HepG2 (cell line): ENCODE data around the gene TCAP. TPM values are rescaled to one million over a fixed set of nuclear protein-coding genes. Genes with fewer than 3 reads are reported as not detected.

Source experiments
- ATAC-seq: fragments of 200-7000 bp; cut with Tn5 transposase; 3 replicates; pipeline ENCODE4 v1.9.1; 2020; ENCODE audit warnings: mild to moderate bottlenecking, moderate library complexity
- BruUV-seq: library from RNA; stranded (reverse); fragments of 400-500 nt; replicated peaks from 2 replicates; lab custom pipeline; 2021; lab: Mats Ljungman, UMichigan
- CTCF ChIA-PET: fragments of 300-600 bp; formaldehyde crosslinking; extraction: SDS; loops from one replicate; lab custom pipeline; 2021; ENCODE audit warnings: low total read pairs, inconsistent platforms, low intra/inter-chr PET ratio; lab: Yijun Ruan, JAX
- POLR2A ChIA-PET: fragments of 350-600 bp; sonication (Branson Sonifier 250); formaldehyde crosslinking; loops from one replicate; lab custom pipeline; 2020; ENCODE audit warnings: antibody characterized with exemption, inconsistent platforms; lab: Yijun Ruan, JAX
- DNase-seq: peaks from one replicate; pipeline ENCODE4 v3.0.0-alpha.2; 2015; ENCODE audit warnings: low spot score
- FAIRE-seq: peaks from 3 replicates; lab custom pipeline; 2011; peaks lifted over from hg19 to GRCh38; lab: Jason Lieb, UNC
- H2AFZ ChIP-seq: one replicate; pipeline ENCODE4 v1.6.1; 2011; ENCODE audit warnings: low read length, inconsistent platforms
- H3K27ac ChIP-seq: fragments of 300-600 bp; 3 replicates; pipeline ENCODE4 v1.8.0; 2011; ENCODE audit warnings: mixed run types, mild to moderate bottlenecking, mixed read lengths, low read length, inconsistent platforms; ENCODE audit not compliant: insufficient read depth; ENCODE audit errors: extremely low read length
- H3K27me3 ChIP-seq, 2 experiments: fragments of 200-600 bp in 1 of 2; 2 replicates in 1 of 2; 3 replicates in 1 of 2; pipeline versions ENCODE4 v1.6.0 to v1.8.0; 2011; ENCODE audit warnings: low read length in 2 of 2, mild to moderate bottlenecking in 2 of 2, moderate library complexity in 2 of 2, inconsistent platforms in 1 of 2; ENCODE audit not compliant: insufficient read depth in 2 of 2, control insufficient read depth in 1 of 2
- H3K36me3 ChIP-seq, 2 experiments: fragments of 200-600 bp in 1 of 2; replicated peaks in 1 of 2; 2 replicates in 1 of 2; 3 replicates in 1 of 2; pipeline versions ENCODE4 v1.5.1 to v1.8.0; 2011; ENCODE audit warnings: low read length in 2 of 2, inconsistent platforms in 1 of 2; ENCODE audit not compliant: insufficient read depth in 2 of 2, control insufficient read depth in 1 of 2
- H3K4me1 ChIP-seq: 2 replicates; pipeline ENCODE4 v1.5.1; 2012; ENCODE audit warnings: low read length, inconsistent platforms; ENCODE audit not compliant: insufficient read depth
- H3K4me2 ChIP-seq: 2 replicates; pipeline ENCODE4 v1.6.0; 2011; ENCODE audit warnings: low read depth, low read length, inconsistent platforms
- H3K4me3 ChIP-seq, 3 experiments: fragments of 200-600 bp in 1 of 3; sonication (generic), shearing (Covaris generic) in 1 of 3; replicated peaks in 1 of 3; 2 replicates each; pipeline ENCODE4 v1.5.1; 2011 to 2016; ENCODE audit warnings: low read length in 3 of 3, inconsistent platforms in 2 of 3, low read depth in 2 of 3, mild to moderate bottlenecking in 2 of 3, control low read depth in 1 of 3, mixed read lengths in 1 of 3; ENCODE audit not compliant: insufficient read depth in 1 of 3
- H3K79me2 ChIP-seq: one replicate; pipeline ENCODE4 v1.6.1; 2011; ENCODE audit warnings: low read length, inconsistent platforms; ENCODE audit not compliant: insufficient read depth
- H3K9ac ChIP-seq: 2 replicates; pipeline ENCODE4 v1.6.0; 2011; ENCODE audit warnings: mild to moderate bottlenecking, low read depth, low read length, inconsistent platforms; ENCODE audit not compliant: insufficient read depth
- H3K9me3 ChIP-seq: 2 replicates; pipeline ENCODE4 v1.5.1; 2012; ENCODE audit warnings: mild to moderate bottlenecking, low read length
- H4K20me1 ChIP-seq: 2 replicates; pipeline ENCODE4 v1.6.0; 2011; ENCODE audit warnings: inconsistent platforms, mild to moderate bottlenecking, low read length, moderate library complexity; ENCODE audit not compliant: insufficient read depth
- ARNTL ChIP-seq: sonication (generic); formaldehyde crosslinking; IDR thresholded peaks from 2 replicates; pipeline ENCODE4 v1.4.0; 2020; ENCODE audit warnings: mild to moderate bottlenecking, missing genetic modification reagents
- CCDC6 ChIP-seq: sonication (generic); formaldehyde crosslinking; IDR thresholded peaks from 2 replicates; pipeline ENCODE4 v1.8.1; 2022; ENCODE audit warnings: mild to moderate bottlenecking, missing genetic modification reagents, moderate library complexity
- CSRNP1 ChIP-seq: sonication (generic); formaldehyde crosslinking; IDR thresholded peaks from 2 replicates; pipeline ENCODE4 v1.8.1; 2023; ENCODE audit warnings: mild to moderate bottlenecking, missing genetic modification reagents
- CTCF ChIP-seq: sonication (generic); formaldehyde crosslinking; IDR thresholded peaks from 2 replicates; pipeline ENCODE4 v1.5.0; 2020; ENCODE audit warnings: mild to moderate bottlenecking, missing genetic modification reagents, moderate library complexity
- IKZF5 ChIP-seq: IDR thresholded peaks from 2 replicates; pipeline ENCODE4 v1.6.1; 2018; ENCODE audit warnings: missing genetic modification reagents, mild to moderate bottlenecking, missing compliant biosample characterization
- KMT2B ChIP-seq: IDR thresholded peaks from 2 replicates; pipeline ENCODE4 v1.6.1; 2016; ENCODE audit warnings: missing genetic modification reagents, missing compliant biosample characterization
- MBNL3 ChIP-seq: fragments of 250-450 bp; sonication (Bioruptor Pico); conservative IDR thresholded peaks from 2 replicates; pipeline ENCODE4 v1.8.0; 2022; ENCODE audit warnings: mild to moderate bottlenecking, inconsistent platforms
- MYNN ChIP-seq: sonication (generic); formaldehyde crosslinking; IDR thresholded peaks from 2 replicates; pipeline ENCODE4 v1.4.0; 2020; ENCODE audit warnings: mild to moderate bottlenecking, low read depth, missing genetic modification reagents
- NR2C2 ChIP-seq: sonication (generic); formaldehyde crosslinking; IDR thresholded peaks from 2 replicates; pipeline ENCODE4 v1.4.0; 2020; ENCODE audit warnings: missing genetic modification reagents, mild to moderate bottlenecking, moderate library complexity, borderline replicate concordance
- PRDM15 ChIP-seq: sonication (generic); formaldehyde crosslinking; IDR thresholded peaks from 2 replicates; pipeline ENCODE4 v1.4.0; 2020; ENCODE audit warnings: missing genetic modification reagents
- SALL2 ChIP-seq: sonication (generic); formaldehyde crosslinking; IDR thresholded peaks from 2 replicates; pipeline ENCODE4 v1.8.1; 2023; ENCODE audit warnings: mild to moderate bottlenecking, missing genetic modification reagents, inconsistent platforms
- SP4 ChIP-seq: sonication (generic); formaldehyde crosslinking; IDR thresholded peaks from 2 replicates; pipeline ENCODE4 v1.8.1; 2023; ENCODE audit warnings: mild to moderate bottlenecking, missing genetic modification reagents
- TBX2 ChIP-seq: sonication (generic); formaldehyde crosslinking; IDR thresholded peaks from 2 replicates; pipeline ENCODE4 v1.5.0; 2020; ENCODE audit warnings: missing genetic modification reagents, mild to moderate bottlenecking, borderline replicate concordance
- TGIF2 ChIP-seq: IDR thresholded peaks from 2 replicates; pipeline ENCODE4 v1.6.1; 2016; ENCODE audit warnings: control low read depth, missing compliant biosample characterization
- ZNF619 ChIP-seq: sonication (generic); formaldehyde crosslinking; IDR thresholded peaks from 2 replicates; pipeline ENCODE4 v1.4.0; 2020; ENCODE audit warnings: mild to moderate bottlenecking, missing genetic modification reagents
- WGBS: methylation state at CpG from one replicate; pipeline ENCODE4 v1.1.6; 2017; ENCODE audit warnings: low lambda C conversion rate; 5-methylcytosine and 5-hydroxymethylcytosine counted together
- in situ Hi-C: cut with HindIII; loops from 2 replicates; pipeline ENCODE4 v1.10.0; 2017; ENCODE audit warnings: low pct_unique_long_range_greater_than_20kb; ENCODE audit not compliant: extremely low pct_ligation_motif_present
- intact Hi-C: fragments of 100-400 bp; cut with micrococcal nuclease; formaldehyde crosslinking; loops from one replicate; pipeline ENCODE4 v1.10.0; 2022; ENCODE audit not compliant: unreplicated experiment
- polyA plus RNA-seq, 8 experiments: library from polyadenylated mRNA; depleted of rRNA in 3 of 8; stranded (reverse) in 7 of 8; unstranded in 1 of 8; fragments of >200 nt; fragmentation: Illumina TruSeq in 4 of 8; extraction: Trizol in 4 of 8; gene quantifications; 2 replicates each; pipeline versions ENCODE4 v1.2.1 to v1.2.3, GENCODE V29; 2011 to 2016; ENCODE audit warnings: low read depth in 4 of 8, missing spikeins in 1 of 8, mixed read lengths in 1 of 8; ENCODE audit not compliant: insufficient read depth in 1 of 8
- total RNA-seq, 5 experiments: library from RNA; depleted of rRNA; stranded (reverse); fragments of >200 nt; fragmentation: Illumina TruSeq; extraction: Trizol; gene quantifications; 2 replicates each; pipeline ENCODE4 v1.2.3, GENCODE V29; 2016; ENCODE audit warnings: low read depth in 1 of 5

Gene TCAP
- total and polyA plus RNA-seq, 2 of the 13 experiments (the other 11 are each of a cell fraction or from before 2014, with no cell fraction given) = 0.24 to 0.65 TPM

- TF ChIP-seq CTCF (CRISPR knock-in tag) (peak; percentile 57), SALL2 (CRISPR knock-in tag) (0 out of 2 replicates have a peak, but pooled peaks have one; percentile 38), KMT2B (no peak)
Measured at GRCh38 chr17:39688945-39689344, 23.8 kb downstream of the TCAP start (continued).

- peaks cover 7% of the 10 kb centered on the region for H3K79me2 ChIP-seq
- H3K9ac ChIP-seq = peak overlapping the region; percentile 96
- FAIRE-seq (no peak), DNase-seq (no peak), ATAC-seq (no peak)
- 57% methylated on average over 5 of the region's 5 CpGs for WGBS
- no peaks in the 10 kb centered on the region for H3K36me3 ChIP-seq
- peak overlapping the region; percentile 37 for H2AFZ ChIP-seq
- no peaks in the 10 kb centered on the region for H4K20me1 ChIP-seq
- ChIA-PET CTCF (no interaction called here), POLR2A (interaction anchor here (0.9 to 4.4 kb wide), 20 partner anchors 8 to 994 kb away, joined by 3 to 96 read pairs (median 12); partner anchors contain the start of genes GRB7, MED1, MIEN1 and PGAP3)
- H3K4me2 ChIP-seq = peak overlapping the region; percentile 100
- peaks cover 64% of the 10 kb centered on the region for H3K4me1 ChIP-seq
- H3K27me3 ChIP-seq = no peaks in the 10 kb centered on the region
- H3K9me3 ChIP-seq = no peaks in the 10 kb centered on the region
- in situ Hi-C loops = no loop called here
- no TSS peak for BruUV-seq
- H3K4me3 ChIP-seq = peak overlapping the region; percentile 13 to 77 (median 27)
- intact Hi-C loops = loop anchor here (2.0 kb wide), 2 partner anchors 24 to 36 kb away; partner anchors contain the start of gene MIEN1
- H3K27ac ChIP-seq = peak overlapping the region; percentile 99
- TF ChIP-seq CSRNP1 (CRISPR knock-in tag) (no peak), CCDC6 (CRISPR knock-in tag) (no peak), TGIF2 (CRISPR knock-in tag) (no peak), SP4 (0 out of 2 replicates have a peak, but pooled peaks have one; percentile 35), PRDM15 (CRISPR knock-in tag) (no peak), ARNTL (CRISPR knock-in tag) (no peak), ZNF619 (no peak), TBX2 (CRISPR knock-in tag) (no peak), MYNN (CRISPR knock-in tag) (no peak), IKZF5 (0 out of 2 replicates have a peak, but pooled peaks have one; percentile 10), MBNL3 (CRISPR knock-in tag) (no peak), NR2C2 (CRISPR knock-in tag) (no peak)
Measured at GRCh38 chr17:39694593-39694992, 29.4 kb downstream of the TCAP start.
